AG09309 (cell line): ENCODE data around the gene KRTCAP2.
"Not testable (repeated sequence)": the region's sequence is repeated elsewhere in the genome, so short reads cannot be mapped to it uniquely, and the experiment has no call there.

Source experiments
- DNase-seq: peaks from one replicate; pipeline ENCODE4 v3.0.0-alpha.2; 2010; ENCODE audit warnings: low read depth
- H3K4me3 ChIP-seq: 2 replicates; pipeline ENCODE4 v1.5.1; 2011; ENCODE audit warnings: mild to moderate bottlenecking, low read depth, low read length, moderate library complexity; ENCODE audit not compliant: control insufficient read depth
- TF ChIP-seq, protein P1 (sequence below): IDR thresholded peaks from 2 replicates; pipeline ENCODE4 v1.5.1; 2011; ENCODE audit warnings: mild to moderate bottlenecking, low read depth, low read length, inconsistent platforms; ENCODE audit not compliant: insufficient read depth, control insufficient read depth; ENCODE audit errors: missing control alignments

Gene KRTCAP2

DNA sequence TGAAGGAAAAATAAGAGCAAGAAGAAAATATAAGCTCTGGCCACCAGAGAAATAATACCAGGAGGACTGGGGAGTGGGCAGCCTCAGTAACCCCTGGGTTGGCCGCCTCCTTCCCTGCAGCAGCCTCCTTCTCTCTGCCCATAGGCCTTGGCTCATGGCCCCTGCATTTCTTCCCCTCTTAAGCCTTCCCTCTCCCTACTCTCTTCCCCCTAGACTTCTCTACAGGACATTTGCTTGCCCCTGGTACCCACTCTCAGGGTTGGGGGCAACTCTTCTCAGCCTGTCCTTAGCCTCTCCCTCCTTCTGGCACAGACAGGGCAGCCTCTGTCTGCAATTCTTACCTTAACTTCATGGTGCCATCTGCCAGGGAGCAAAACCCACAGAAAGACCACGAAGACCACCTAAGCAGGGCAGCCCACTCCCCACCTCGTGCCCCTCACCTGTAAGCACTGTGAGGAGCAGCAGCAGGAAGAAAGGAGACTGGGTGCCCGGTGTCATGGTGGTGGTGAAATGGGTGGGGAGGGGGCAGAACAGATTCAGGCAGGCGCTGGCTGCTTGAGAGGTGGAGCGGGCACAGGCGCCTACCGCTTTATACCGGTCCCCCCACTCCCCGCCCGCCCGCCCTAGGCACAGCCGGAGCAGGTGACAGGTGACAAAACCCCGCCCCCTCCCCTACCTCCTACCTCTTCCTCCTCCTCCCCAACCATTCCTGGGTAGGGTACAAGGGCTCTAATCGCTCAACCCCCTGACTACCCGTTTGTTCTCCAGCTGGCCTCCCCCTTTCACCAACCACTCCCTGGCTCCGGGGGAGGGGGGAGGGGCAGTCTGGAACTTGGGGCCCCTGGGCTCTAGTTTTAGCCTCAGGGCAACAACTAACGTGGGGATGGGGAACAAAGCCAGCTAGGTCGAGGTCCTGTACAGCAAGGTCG is 19.5 kb upstream of the KRTCAP2 start:
- H3K4me3 ChIP-seq = peak overlapping the region; percentile 76
- no peak for DNase-seq
- TF ChIP-seq, protein P1, sequence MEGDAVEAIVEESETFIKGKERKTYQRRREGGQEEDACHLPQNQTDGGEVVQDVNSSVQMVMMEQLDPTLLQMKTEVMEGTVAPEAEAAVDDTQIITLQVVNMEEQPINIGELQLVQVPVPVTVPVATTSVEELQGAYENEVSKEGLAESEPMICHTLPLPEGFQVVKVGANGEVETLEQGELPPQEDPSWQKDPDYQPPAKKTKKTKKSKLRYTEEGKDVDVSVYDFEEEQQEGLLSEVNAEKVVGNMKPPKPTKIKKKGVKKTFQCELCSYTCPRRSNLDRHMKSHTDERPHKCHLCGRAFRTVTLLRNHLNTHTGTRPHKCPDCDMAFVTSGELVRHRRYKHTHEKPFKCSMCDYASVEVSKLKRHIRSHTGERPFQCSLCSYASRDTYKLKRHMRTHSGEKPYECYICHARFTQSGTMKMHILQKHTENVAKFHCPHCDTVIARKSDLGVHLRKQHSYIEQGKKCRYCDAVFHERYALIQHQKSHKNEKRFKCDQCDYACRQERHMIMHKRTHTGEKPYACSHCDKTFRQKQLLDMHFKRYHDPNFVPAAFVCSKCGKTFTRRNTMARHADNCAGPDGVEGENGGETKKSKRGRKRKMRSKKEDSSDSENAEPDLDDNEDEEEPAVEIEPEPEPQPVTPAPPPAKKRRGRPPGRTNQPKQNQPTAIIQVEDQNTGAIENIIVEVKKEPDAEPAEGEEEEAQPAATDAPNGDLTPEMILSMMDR = no peak

DNA sequence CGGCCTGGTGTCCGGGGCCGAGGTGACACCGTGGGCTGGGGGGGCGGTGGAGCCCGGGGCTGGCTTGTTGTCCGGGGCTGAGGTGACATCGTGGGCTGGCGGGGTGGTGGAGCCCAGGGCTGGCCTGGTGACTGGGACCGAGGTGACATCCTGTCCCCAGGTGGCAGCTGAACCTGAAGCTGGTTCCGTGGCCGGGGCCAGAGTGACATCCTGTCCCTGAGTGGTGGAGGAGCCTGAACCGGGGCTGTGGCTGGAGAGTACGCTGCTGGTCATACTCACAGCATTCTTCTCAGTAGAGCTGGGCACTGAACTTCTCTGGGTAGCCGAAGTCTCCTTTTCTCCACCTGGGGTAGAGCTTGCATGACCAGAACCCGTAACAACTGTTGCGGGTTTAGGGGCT is 18.8 kb upstream of the KRTCAP2 start:
- TF ChIP-seq, protein P1 = no peak
- no peak for DNase-seq
- no peak overlapping the region for H3K4me3 ChIP-seq

DNA sequence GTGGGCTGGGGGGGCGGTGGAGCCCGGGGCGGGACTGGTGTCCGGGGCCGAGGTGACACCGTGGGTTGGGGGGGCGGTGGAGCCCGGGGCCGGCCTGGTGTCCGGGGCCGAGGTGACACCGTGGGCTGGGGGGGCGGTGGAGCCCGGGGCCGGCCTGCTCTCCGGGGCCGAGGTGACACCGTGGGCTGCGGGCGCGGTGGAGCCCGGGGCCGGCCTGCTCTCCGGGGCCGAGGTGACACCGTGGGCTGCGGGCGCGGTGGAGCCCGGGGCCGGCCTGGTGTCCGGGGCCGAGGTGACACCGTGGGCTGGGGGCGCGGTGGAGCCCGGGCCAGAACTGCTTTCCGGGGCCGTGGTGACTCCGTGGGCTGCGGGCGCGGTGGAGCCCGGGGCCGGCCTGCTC is 16.8 kb upstream of the KRTCAP2 start:
- not testable (repeated sequence) for H3K4me3 ChIP-seq, DNase-seq

DNA sequence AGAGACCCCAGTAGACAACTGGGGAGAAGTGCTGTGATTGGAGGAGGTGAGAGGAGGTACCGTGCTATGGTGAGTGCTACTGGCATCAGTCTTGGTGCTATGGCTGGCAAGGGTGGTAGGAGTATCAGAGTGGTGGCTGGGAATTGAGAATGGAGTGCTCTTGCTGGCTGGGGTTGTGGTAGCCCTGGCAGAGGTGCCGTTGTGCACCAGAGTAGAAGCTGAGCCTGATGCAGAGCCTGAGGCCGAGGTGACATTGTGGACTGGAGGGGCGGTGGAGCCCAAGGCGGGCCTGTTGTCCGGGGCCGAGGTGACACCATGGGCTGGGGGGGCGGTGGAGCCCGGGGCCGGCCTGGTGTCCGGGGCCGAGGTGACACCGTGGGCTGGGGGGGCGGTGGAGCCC is 15.2 kb upstream of the KRTCAP2 start:
- TF ChIP-seq, protein P1 = no peak
- no peak overlapping the region for H3K4me3 ChIP-seq
- DNase-seq = no peak

DNA sequence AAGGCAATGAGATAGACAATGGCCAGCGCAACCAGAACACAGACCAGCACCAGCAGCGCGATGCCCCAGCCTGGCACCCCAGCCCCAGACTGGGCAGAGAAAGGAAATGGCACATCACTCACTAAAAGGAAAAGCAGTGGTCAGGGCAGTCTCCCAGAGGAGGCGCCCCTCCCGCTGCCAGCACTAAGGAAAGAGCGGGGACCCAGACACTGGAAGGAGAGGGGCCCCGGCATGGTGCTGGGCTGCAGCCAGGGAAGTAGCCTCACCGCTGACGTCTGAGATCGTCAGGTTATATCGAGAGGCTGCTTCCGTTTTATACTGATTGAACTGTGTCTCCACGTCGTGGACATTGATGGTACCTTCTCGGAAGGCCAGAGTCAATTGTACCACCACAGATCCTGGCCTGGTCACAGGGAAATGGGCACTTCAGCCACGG is 14.4 kb upstream of the KRTCAP2 start:
- TF ChIP-seq, protein P1 = no peak
- DNase-seq = no peak
- H3K4me3 ChIP-seq = no peak overlapping the region

DNA sequence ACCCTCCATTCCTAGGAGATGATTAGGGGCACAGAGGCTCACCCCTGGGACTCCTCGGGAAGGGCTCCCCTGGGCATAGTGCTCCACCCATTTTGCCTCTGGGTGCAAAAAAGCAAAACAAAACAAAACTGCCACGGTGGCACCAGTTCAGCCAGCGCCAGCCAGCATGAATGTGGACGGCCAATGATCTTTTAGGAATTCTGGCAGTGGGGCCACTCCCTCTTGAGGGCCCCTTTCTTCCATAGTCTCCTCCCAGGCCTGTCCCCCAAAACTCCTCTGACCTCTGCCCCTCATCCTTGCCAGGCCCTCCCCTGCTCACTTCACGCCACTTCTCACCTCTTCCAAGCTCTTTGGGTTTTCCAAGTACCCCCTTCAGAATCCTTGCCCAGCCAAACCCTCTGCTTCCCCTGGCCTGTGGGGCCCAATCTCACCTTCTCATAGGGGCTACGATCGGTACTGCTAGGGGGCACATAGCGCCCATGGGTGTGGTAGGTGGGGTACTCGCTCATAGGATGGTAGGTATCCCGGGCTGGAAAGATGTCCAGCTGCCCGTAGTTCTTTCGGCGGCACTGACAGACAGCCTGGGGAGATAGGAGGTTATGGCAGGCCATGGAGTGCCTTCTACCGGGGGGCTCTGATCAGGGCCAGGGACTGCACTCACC is 13.8 kb upstream of the KRTCAP2 start:
- DNase-seq = no peak
- no peak overlapping the region for H3K4me3 ChIP-seq
- TF ChIP-seq, protein P1 = no peak

DNA sequence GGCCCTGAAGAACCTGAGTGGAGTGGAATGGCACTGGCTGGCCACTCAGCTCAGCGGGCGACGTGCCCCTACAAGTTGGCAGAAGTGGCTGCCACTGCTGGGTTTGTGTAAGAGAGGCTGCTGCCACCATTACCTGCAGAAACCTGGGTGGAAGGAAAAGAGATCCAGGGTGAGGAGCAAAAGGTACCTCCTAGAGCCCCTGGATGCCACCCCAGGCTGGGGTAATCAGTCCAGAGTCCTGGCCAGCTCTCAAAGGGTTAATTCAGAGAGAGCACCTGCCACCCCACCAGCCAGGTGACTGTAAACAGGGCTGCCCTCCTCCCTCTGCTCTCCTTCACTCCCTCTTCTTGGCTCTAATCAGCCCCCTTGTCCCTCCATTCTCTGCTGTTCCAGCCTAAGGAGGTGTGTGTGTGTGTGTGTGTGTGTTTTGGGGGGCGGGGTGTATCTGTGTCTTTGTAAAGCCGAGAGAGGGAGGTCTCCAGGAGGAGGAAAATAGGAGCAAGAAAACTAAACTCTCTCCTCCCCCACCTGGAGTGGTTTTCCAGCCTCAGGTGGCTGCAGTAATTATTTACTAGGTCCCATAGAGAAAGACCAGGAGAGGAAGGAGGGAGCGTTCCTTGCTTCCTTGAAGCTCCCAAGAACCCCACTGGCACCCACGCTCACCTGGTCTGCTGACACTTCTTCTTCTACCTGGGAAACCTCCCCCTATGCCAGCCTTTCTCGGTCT is 13.1 kb upstream of the KRTCAP2 start:
- DNase-seq = no peak
- H3K4me3 ChIP-seq = no peak overlapping the region
- TF ChIP-seq, protein P1 = no peak
